ENCODE measurements around the gene SEC24A. TPM values are rescaled to one million over a fixed set of nuclear protein-coding genes. Genes with fewer than 3 reads are reported as not detected.
A peak's percentile ranks its signal among the peaks of the same experiment; 100 is the strongest.
"Not testable (repeated sequence)": the region's sequence is repeated elsewhere in the genome, so short reads cannot be mapped to it uniquely, and the experiment has no call there.

Gene SEC24A
- polyA plus RNA-seq (2012; ENCODE audit: insufficient read depth, insufficient read length) = 8.8 TPM

DNA sequence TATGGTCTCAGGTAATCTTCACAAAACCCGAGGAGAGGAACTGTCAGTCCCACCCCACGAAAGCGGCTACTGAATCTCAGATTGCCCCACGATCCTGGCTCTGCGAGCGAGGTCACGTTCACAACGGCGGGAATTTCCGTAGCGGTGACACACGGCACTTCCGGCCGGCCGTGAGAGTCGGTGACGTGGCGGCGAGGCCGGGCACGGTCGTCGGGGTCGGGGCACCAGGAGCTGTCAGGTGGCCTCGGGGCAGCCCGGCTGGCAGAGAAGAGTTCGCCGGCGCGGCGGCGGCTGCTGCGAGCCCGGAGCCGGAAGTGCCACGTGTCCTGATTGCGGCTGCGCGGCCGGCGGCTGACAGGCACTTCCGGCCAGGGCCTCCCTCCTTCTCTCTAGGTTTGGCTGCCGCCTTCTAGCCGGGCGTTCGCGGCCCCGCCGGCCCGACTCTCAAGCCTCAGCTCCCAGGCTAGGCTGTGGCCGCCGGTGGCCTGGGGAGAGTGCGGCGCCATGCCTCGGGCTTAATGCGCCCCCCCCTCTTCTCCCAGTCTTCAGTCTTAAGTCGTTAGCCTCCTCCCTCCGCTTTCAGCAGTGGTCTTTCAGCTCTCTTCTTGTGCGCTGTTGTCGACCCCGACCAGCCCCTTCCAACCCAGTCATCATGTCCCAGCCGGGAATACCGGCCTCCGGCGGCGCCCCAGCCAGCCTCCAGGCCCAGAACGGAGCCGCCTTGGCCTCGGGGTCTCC is at the start of gene SEC24A:
TSS of gene SEC24A (plus strand) at position 361 of the 738 bp plus-strand sequence. CDS start at position 653, 292 bp downstream.
- peak within 1 kb of the TSS; percentile 97 for H3K4me3 ChIP-seq (ENCODE audit: low read length)
- DNase-seq (ENCODE audit: low read depth, low spot score) = peak; percentile 66

DNA sequence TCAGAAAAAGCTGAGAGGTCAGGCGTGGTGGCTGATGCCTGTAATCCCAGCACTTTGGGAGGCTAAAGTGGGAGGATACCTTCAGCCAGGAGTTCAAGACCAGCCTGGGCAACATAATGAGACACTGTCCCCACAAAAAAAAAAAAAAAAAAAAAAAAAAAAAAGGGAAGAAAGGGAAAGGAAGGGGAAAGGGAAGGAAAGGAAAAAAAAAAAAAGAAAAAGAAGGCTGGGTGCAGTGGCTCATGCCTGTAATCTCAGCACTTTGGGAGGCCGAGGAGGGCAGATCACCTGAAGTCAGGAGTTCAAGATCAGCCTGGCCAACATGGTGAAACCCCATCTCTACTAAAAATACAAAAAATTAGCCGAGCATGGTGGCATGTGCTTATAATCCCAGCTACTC is 48.8 kb upstream of the SEC24A start:
- DNase-seq (ENCODE audit: low read depth, low spot score); H3K4me3 ChIP-seq (ENCODE audit: low read length): not testable (repeated sequence)

DNA sequence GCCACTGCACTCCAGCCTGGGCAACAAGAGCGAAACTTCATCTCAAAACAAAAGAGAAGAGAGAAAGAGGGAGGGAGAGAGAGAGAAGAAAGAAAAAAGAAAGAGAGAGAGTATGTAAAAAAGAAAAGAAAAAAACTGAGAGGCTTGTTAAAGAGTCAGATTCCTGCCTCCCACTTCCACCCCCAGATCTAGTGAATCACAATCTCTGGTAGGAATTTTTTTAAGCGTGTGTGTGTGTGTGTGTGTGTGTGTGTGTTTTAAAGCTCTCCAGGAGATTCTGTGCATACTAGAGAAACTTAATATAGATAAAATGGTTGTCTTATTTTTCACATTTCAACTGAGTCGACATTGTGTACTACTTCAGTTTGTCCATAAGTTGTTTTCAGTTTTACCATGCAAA is 48.0 kb upstream of the SEC24A start:
- DNase-seq (ENCODE audit: low read depth, low spot score) = no peak
- H3K4me3 ChIP-seq (ENCODE audit: low read length) = no peak overlapping the region

DNA sequence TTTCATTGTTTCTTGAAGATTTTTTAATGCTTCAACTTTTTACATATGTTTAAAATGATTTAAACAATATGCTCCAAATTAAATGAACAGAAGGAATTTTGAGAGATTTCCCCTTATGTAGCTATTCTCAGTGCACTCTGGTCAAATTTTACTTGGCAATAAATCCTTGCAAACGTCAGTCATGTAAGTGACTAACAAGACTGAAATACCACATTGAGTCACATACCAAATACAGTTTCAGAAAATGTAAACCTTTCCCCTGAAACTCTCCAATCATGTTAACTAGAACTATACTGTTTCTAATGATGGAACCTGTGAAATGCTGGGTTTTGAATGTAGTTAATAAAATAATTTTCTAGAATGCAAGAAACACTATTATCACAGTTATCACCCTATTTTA is 45.5 kb upstream of the SEC24A start:
- no peak for DNase-seq (ENCODE audit: low read depth, low spot score)
- no peak overlapping the region for H3K4me3 ChIP-seq (ENCODE audit: low read length)

DNA sequence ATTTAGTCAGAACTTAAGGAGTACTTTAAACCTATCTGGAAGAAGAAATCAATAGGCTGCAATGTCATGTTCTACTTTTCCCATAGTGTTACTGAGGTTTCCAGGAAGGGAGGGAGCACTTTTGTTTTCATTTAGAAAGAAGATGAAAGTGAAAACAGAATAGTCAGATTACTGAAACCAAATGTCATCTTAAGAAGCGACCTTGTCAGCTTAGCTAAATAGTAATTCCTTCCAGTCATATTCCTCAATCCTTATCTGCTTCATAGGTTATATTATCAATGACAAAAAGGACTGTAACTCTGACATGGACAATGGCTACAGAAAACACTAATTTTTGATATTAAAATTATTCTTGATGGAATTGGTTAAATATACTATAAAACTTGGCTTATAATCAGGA is 43.7 kb upstream of the SEC24A start:
- H3K4me3 ChIP-seq (ENCODE audit: low read length) = no peak overlapping the region
- no peak for DNase-seq (ENCODE audit: low read depth, low spot score)

DNA sequence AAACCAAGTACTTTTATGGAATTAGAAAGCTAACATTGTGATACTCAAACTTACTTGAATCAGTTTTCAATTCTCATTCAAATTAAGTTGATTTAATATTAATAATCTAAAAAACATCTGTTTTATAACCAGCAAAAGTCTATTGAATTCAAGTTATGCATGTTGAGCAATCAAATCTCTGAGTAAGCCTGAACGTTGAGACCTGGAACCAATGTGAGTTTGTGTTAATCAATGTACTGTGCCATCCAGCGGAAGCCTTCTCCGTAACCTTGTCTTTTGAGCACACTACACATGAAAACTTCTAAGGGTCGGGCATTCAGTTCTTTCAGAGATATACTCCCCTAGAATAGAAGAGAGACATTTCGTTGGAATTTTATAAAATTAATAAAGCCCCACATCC is 41.9 kb upstream of the SEC24A start:
- DNase-seq (ENCODE audit: low read depth, low spot score) = no peak
- H3K4me3 ChIP-seq (ENCODE audit: low read length) = no peak overlapping the region

DNA sequence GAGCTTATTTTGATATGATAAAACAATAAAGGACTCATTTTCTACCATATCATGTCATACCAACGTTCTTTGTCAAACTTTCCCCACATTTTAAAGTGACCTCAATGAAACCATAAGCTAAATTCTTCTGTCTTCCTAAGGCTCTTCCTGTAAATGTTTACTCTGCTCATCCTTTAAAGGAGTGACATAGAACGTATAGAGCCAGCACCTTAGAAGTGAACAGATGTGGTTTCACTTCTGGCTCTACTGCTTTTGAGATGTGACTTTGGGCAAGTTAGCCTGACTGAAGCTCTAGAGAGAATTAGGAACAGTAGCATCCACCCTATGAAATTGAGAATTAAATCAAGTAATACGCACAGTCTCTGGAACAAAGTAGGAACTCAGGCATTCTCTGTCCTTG is 40.0 kb upstream of the SEC24A start:
- no peak overlapping the region for H3K4me3 ChIP-seq (ENCODE audit: low read length)
- DNase-seq (ENCODE audit: low read depth, low spot score) = no peak

DNA sequence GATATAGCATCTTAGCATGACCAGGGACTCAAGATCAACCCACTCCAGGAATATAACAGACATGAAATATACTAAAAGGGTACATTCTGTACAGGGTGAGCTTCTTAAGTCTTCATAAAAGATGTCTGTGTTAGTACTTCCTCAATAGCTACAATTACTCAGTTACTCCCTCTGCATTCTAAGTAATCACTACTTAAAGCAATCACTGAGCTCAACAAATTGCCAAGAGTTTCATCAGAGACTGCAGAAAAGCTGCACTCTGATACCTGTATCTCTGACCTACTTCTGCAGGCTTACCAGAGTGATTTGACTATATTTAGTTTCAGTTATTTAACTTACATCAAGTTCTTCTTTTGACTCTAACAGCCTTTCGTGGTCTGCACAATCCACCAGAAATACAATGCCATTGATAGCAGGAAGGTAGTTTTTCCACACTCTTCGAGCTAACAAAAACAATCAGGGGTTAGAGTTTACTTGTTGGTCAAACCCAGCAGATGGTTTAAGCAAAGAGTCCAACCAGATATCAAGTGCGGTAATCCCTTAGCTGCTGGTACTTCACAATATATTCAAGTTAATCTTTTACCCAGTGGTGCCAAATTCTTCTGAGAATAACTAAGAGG is 39.2 kb upstream of the SEC24A start:
- DNase-seq (ENCODE audit: low read depth, low spot score) = no peak
- no peak overlapping the region for H3K4me3 ChIP-seq (ENCODE audit: low read length)

DNA sequence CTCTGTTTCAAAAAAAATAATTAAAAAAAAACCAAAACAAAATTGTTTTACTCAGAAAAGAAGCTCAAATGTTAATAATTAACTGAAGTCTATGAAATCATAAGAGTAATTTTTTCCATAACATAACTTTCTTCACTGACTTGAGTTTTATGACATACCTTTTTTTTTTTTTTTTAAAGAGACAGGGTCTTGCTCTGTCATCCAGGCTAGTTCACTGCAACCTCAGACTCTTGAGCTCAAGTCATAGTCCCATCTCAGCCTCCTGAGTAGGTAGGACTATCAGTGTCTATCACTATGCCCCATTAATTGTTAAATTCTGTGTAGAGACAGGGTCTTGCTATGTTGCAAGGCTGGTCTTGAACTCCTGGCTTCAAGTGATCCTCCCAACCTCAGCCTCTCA is 37.9 kb upstream of the SEC24A start:
- DNase-seq (ENCODE audit: low read depth, low spot score) = no peak
- H3K4me3 ChIP-seq (ENCODE audit: low read length) = no peak overlapping the region

DNA sequence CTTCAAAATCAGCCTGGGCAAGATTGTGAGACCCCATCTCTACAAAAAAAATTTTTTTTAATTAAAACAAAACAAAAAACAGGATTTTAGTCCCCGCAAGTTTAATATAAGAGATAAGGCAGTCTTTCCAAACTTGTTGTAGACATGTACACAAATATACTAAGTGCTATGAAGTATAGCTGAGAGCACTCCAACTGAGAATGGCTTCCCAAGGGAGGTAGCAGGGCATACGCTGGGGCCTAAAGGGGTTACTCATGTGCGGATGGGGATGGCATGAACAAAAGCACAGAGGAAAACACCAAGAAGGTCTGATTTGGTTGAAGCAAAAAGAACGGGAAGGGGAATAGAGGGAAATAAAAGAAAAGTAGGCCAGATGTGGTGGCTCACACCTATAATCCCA is 37.1 kb upstream of the SEC24A start:
- no peak for DNase-seq (ENCODE audit: low read depth, low spot score)
- no peak overlapping the region for H3K4me3 ChIP-seq (ENCODE audit: low read length)

DNA sequence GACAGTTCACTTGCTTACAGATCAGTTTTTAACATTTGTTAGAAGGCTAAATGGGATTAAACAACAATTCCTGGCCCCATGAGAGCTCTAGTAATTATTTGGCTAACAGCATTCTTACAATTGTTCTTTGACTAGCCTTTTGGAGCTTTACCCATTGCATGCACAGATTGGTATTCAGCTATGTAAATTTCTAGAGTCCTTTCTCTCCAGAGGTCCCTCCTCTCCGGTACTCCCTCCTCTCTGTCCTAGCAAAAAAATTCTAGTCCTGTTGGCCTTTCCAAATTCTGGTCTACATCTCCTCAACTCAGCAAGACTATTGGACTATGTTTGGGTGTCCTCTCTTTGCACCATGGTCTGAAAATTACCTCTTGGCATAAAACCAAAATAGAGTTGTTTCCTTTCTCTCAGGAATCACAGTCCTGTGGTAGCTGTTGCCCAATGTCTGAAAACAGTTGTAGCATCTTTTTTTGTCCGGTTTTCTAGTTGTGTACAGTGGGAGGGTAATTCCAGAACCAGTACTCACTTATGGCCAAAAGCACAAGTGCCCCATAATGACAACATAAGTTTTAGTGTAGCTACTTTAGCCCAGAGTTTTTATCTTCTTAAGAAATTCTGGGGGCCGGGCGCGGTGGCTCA is 34.0 kb upstream of the SEC24A start:
- DNase-seq (ENCODE audit: low read depth, low spot score) = no peak
- H3K4me3 ChIP-seq (ENCODE audit: low read length) = no peak overlapping the region

DNA sequence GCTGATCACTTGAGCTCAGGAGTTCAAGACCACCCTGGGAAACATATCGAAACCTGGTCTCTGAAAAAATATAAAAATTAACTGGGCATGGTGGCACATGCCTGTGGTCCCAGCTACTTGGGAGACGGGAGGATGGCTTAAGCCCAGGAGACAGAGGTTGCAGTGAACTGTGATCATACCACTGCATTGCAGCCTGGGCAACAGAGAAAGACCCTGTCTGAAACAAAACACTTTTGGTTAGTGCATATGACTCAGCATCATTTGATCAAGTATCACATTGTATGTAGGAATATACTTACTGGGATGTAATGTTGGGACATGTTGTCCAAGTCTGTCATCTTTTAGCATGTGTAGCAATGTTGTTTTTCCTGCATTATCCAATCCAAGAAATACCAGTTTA is 28.0 kb upstream of the SEC24A start:
- H3K4me3 ChIP-seq (ENCODE audit: low read length) = no peak overlapping the region

DNA sequence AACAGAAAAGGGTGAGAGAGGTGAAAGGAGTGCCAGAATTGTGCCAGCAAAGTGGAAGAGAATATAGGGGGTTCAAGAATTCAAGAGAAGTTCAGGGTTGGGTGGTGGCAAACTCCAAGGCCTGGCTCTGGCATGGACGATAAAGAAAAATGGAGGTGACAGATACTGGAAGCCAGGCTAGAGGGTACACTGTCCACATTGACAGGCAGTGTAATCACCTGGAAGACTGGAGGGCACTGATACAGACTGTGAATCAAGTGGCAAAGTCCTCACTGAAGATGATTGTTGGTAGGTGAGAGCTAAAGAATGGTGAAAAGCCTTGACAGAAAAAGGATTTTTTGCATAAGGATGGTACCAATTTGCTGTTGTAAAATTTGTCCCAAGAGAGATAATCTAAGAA is 23.0 kb upstream of the SEC24A start:
- no peak overlapping the region for H3K4me3 ChIP-seq (ENCODE audit: low read length)
- no peak for DNase-seq (ENCODE audit: low read depth, low spot score)

More for the DNA sequence above, 28.0 kb upstream of the SEC24A start:
- DNase-seq (ENCODE audit: low read depth, low spot score) = no peak

DNA sequence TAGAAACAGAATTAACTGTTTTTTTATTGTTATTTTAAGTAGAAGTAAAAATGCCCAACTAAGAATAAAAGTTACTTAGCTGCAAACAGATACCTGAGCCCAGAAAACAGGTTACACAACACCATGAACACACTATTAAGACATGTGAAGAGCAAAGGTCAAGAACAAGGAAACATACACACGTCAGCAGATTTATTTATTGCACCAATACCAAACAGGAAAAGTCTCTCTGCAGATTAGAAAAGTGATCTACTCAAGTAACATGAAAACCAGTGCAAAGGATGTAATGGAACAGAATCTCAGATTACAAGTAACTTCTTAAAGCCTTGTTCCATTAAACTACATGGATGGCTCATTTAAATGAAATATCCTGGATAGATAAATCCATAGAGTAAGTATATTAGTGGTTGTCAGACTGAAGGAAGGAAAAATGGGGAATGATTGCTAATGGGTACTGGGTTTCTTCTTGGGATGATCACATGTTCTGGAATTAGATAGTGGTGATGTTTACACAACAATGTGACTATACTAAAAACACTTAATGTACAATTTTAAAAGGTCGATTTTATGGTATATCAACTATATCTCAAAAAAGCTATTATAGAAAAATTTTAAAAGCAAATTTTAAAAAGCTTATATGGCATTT is 22.1 kb upstream of the SEC24A start:
- DNase-seq (ENCODE audit: low read depth, low spot score) = no peak
- no peak overlapping the region for H3K4me3 ChIP-seq (ENCODE audit: low read length)

DNA sequence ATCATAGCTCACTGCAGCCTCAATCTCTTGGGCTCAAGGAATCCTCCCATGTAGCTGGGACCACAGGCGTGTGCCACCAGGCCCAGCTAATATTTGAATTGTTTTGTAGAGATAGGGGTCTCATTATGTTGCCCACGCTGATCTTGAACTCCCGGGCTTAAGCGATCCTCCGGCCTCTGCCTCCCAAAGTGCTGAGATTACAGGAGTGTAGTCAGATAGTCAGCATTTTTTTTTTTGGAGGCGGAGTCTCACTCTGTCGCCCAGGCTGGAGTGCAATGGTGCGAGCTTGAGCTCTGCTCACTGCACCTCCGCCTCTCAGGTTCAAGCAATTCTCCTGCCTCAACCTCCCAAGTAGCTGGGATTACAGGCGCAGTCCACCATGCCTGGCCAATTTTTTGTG is 14.4 kb upstream of the SEC24A start:
- H3K4me3 ChIP-seq (ENCODE audit: low read length) = no peak overlapping the region
- no peak for DNase-seq (ENCODE audit: low read depth, low spot score)

DNA sequence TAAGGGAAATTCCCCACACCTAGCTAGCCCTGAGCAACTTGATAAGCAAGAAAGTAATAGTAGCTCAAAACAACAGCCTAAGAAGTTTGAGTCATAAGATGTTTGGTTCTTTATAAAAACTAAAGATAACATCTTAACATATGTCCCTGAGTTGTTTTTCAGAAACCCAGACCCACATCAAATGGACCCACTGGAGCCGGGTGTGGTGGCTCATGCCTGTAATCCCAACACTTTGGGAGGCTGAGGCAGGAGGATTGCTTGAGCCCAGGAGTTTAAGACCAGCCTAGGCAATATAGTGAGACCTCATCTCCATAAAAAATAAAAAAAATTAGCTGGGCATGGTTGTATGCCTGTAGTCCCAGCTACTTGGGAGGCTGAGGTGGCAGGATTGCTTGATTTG is 13.2 kb upstream of the SEC24A start:
- DNase-seq (ENCODE audit: low read depth, low spot score); H3K4me3 ChIP-seq (ENCODE audit: low read length): not testable (repeated sequence)

DNA sequence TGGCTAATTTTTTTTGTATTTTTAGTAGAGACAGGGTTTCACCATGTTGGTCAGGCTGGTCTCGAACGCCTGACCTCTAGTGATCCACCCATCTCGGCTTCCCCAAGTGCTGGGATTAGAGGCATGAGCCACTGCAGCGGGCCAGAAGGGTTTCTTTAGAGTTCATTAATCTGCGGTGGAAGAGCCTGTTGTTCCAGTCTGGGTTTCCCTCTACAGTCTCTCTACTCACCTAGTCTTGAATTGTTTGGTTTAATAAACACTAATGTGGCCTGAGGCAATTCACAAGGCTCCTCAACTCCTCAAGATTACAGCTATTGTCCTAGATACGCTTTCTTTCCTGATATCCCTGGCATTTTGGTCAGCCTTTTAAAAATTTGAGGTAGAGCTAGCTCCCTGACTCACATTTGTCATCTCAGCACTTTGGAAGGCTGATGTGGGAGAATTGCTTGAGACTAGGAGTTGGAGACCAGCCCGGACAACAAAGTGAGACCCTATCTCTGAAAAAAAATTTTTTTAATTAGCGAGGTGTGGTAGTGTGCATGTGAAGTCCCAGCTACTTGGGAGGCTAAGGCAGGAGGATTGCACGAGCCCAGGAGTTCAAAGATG is 11.4 kb upstream of the SEC24A start:
- no peak for DNase-seq (ENCODE audit: low read depth, low spot score)
- no peak overlapping the region for H3K4me3 ChIP-seq (ENCODE audit: low read length)

DNA sequence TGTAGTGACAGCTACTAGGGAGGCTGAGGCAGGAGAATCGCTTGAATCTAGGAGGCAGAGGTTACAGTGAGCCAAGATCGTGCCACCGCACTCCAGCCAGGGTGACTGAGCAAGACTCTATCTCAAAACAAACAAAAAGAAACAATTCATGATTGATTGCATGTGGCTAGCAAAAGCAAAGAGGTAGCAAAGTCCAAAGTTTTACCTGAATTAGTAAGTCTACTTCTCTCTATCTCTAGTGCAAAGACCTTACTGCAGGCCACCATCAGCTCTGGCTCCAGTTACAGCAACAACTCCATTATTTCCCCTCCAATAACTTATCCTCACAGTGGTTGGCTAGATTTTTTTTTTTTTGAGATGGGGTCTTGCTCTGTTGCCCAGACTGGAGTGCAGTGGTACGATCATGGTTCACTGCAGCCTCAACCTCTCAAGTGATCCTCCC is 9.8 kb upstream of the SEC24A start:
- DNase-seq (ENCODE audit: low read depth, low spot score) = no peak
- H3K4me3 ChIP-seq (ENCODE audit: low read length) = no peak overlapping the region

DNA sequence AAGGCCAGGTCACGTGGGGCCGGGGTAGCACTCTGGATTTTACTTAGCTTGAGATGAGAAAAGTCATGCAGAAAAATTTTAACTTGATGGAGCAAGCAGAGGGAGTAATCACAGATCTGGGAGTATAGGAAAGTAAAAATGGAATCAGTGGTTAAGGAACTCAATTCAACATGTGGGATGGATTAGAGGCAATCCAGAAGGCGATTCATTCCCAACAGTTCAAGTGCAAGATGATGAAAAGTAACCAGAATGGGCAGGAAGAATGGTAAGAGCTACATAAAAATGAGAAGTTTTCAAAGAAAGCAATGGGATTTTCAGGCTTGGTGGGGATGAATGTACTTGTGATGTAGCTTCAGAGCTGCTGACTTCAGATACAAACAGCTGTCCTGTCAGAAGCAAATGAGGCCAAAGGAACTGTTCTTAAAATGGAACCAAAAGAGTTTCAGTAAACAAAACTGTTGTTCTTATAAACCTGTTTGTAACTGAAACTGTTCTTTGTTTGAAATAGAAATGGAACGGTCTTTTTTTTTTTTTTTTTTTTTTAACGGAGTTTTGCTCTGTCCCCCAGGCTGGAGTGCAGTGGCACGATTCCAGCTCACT is 5.6 kb upstream of the SEC24A start:
- no peak for DNase-seq (ENCODE audit: low read depth, low spot score)
- H3K4me3 ChIP-seq (ENCODE audit: low read length) = no peak overlapping the region
